Right hindlimb (tissue), 1 donor: ENCODE results near the gene RHOBTB1.

ENCODE experiments used
- DNase-seq: peaks from one replicate; pipeline ENCODE4 v3.0.0-alpha.2; 2018

RHOBTB1 gene

GRCh38 chr10:60964257-60965235 lies 20.6 kb upstream of the RHOBTB1 start:
- peak; percentile 65 for DNase-seq

- DNase-seq, result no peak
Observed at GRCh38 chr10:60963441-60964256, 19.7 kb upstream of the RHOBTB1 start.

- no peak for DNase-seq
Observed at GRCh38 chr10:60962946-60963345, 19.0 kb upstream of the RHOBTB1 start.

GRCh38 chr10:60960913-60961312 lies 16.9 kb upstream of the RHOBTB1 start:
- no peak for DNase-seq

GRCh38 chr10:60960031-60960430 lies 16.0 kb upstream of the RHOBTB1 start:
- no peak for DNase-seq

- no peak for DNase-seq
Observed at GRCh38 chr10:60958892-60959601, 15.1 kb upstream of the RHOBTB1 start.

- no peak for DNase-seq
Observed at GRCh38 chr10:60957667-60958221, 13.8 kb upstream of the RHOBTB1 start.

- no peak for DNase-seq
Observed at GRCh38 chr10:60955957-60956425, 12.0 kb upstream of the RHOBTB1 start.

GRCh38 chr10:60955316-60955715 lies 11.3 kb upstream of the RHOBTB1 start:
- DNase-seq, result no peak

GRCh38 chr10:60954035-60954434 lies 10.1 kb upstream of the RHOBTB1 start:
- DNase-seq, result no peak

GRCh38 chr10:60953420-60953819 lies 9.4 kb upstream of the RHOBTB1 start:
- no peak for DNase-seq

- no peak for DNase-seq
Observed at GRCh38 chr10:60952846-60953220, 8.8 kb upstream of the RHOBTB1 start.

- DNase-seq, result no peak
Observed at GRCh38 chr10:60952067-60952845, 8.3 kb upstream of the RHOBTB1 start.

GRCh38 chr10:60951272-60951724 lies 7.3 kb upstream of the RHOBTB1 start:
- no peak for DNase-seq

- DNase-seq, result no peak
Observed at GRCh38 chr10:60950300-60950699, 6.3 kb upstream of the RHOBTB1 start.

GRCh38 chr10:60948851-60949250 lies 4.9 kb upstream of the RHOBTB1 start:
- no peak for DNase-seq

- DNase-seq, result no peak
Observed at GRCh38 chr10:60944910-60945297, 919 bp upstream of the RHOBTB1 start.

GRCh38 chr10:60943316-60944057 lies 498 bp downstream of the RHOBTB1 start:
- DNase-seq, result peak; percentile 92

GRCh38 chr10:60942788-60943315 lies 1.1 kb downstream of the RHOBTB1 start:
- peak; percentile 68 for DNase-seq

GRCh38 chr10:60942134-60942787 lies 1.7 kb downstream of the RHOBTB1 start:
- no peak for DNase-seq
